Activated CD8-positive, alpha-beta memory T cell treated with anti-CD3 and anti-CD28 coated beads for 1 hour (primary cell): ENCODE measurements around the gene SLC6A18.

ENCODE experiments used
- DNase-seq, 2 donors: peaks; one replicate each; pipeline ENCODE4 v3.0.0-alpha.2; 2020; ENCODE audit warnings: low read depth in 1 of 2; ENCODE audit errors: extremely low read depth in 1 of 2

The SLC6A18 gene

DNA sequence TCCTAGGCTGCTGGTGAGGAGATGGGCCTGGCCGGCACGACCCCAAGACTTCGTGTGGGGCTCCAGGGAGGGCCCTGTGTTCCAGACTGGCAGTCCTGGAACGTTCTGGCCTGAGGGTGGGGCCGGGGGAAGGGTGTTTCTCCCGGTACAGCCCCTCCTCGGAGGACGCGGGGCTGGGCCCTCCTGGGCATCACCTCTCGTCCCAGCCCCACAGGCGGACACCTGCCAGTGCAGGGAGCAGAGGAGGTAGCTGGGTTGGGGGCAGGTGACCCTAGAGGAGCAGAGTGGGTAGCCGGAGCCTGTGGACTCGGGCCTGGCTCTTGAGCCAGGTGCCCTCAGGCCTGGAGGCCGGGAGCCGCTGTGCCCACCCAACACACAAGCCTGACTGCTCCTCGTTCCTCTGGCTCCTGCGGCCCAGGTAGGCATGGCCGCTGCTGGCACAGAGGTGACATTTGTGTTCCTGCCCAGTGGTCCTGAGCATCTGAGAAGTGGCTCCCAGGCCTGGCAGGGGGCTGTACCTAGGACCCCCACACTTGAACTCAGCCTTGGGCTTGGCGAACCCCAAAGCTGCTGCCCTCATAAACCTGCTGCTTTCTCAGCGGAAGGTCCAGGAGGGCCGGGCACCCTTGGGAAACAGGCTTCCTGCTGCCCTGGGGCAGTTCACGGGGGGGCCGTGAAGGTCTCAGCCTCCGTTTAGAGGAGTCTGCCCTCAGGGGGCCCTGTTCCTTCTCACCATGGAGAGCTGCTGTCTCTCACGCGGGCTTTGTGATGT is 23.0 kb upstream of the SLC6A18 start:
- no peak for DNase-seq

- no peak for DNase-seq
Measured at GRCh38 chr5:1202798-1203185, 22.4 kb upstream of the SLC6A18 start.

GRCh38 chr5:1203311-1203967 is 21.7 kb upstream of the SLC6A18 start:
- DNase-seq = no peak

- DNase-seq = no peak
Measured at GRCh38 chr5:1203968-1204692, 21.1 kb upstream of the SLC6A18 start.

DNA sequence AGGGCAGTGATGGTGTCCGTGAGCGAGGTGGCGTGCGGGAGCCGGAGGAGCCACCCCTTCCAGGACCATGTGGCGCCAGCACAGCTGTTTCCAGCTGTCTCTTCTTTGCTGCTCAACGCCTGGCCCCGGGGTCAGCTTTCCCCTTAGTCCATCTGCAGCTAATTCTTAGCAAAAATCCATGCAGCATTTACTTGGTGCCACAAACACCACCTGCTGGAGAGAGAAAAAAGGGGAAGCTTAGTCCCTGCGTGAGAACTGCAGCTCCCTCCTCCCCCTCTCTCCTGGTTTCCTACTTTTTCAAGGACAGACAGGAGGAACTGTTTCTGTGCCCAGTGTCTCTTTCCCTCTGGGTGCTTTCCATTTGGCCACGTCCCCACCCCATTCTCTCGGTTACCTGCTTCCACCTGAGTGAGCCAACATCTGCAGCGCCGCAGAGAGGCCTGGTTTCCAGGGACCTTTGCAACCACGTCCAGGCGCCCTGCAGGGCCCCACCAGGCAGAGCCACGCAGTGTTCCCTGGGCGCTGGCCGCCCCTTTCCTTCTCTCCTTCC is 20.4 kb upstream of the SLC6A18 start:
- no peak for DNase-seq

GRCh38 chr5:1205255-1206180 is 19.7 kb upstream of the SLC6A18 start:
- DNase-seq = no peak

DNA sequence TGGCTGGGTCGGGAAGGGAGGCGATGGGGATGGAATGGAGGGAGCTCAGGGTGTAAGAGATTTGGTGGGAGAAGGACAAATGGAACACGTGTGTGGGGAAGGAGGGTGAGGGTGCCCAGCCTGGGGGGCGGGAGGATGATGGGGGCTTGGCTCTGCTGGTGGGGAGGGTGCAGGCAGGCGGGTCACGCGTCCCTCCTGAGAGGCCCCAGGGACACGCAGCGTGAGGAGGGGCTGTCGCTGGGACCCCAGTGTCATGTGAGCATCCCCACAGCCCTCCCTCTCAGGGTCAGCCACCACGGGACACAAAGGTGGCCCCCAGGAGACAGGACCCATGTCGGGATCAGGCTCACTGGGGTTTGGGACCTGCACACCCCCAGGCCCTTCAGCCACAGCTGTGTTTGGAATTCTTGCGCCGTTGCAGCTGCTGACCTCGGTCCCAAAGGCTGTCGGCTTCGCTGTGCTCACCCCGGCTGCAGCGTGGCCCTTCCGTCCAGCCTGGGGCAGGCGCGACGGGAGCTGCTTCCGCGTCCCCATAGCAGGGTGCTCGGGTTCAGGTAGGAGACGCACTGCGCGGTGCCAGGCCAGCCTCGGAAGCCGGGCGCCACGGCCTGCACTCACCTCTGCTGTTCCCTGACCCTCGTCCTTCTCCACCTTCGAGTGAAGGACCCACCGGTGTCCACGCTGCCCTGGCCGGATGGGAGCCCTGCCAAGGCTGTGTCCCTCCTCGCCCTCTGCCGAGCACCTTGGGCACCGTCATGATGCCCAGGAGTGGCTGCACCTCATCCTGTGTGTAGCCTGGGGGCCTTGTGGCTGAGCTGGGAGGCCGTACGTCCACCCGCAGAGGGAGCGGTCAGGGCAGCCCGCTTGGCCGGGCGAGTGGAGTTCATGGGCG is 18.4 kb upstream of the SLC6A18 start:
- no peak for DNase-seq

- no peak for DNase-seq
Measured at GRCh38 chr5:1207555-1207954, 17.6 kb upstream of the SLC6A18 start.

- DNase-seq = no peak
Measured at GRCh38 chr5:1208221-1208742, 16.9 kb upstream of the SLC6A18 start.

DNA sequence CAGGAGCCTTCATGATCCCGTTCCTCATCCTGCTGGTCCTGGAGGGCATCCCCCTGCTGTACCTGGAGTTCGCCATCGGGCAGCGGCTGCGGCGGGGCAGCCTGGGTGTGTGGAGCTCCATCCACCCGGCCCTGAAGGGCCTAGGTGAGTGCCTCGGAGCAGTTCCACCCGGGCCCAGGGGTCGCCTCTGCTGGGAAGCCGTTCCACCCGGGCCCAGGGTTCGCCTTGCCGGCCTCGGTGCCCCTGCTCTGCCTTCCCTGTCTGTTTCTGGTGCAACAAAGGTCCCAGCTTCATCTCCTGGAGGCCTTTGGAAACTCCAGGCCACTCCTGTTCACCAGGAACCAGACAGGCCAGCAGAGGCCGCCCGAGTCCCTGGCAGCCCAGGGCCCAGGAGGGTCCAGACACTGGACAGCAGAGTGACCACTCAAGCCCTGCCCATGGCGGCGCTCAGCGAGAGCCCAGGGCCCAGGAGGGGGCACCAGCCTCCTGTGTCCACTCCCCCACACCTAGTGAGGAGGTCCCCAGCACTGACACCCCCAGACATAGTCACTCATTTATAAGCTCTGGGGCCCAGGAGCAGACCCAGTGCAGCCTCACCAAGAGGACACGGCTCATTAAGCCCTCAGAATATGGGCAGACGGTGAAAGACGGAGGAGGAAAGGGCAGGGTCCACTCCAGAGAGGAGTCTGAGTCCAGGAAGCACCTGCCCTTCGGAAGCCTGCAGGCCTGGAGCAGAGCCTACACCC is 16.3 kb upstream of the SLC6A18 start:
- no peak for DNase-seq

DNA sequence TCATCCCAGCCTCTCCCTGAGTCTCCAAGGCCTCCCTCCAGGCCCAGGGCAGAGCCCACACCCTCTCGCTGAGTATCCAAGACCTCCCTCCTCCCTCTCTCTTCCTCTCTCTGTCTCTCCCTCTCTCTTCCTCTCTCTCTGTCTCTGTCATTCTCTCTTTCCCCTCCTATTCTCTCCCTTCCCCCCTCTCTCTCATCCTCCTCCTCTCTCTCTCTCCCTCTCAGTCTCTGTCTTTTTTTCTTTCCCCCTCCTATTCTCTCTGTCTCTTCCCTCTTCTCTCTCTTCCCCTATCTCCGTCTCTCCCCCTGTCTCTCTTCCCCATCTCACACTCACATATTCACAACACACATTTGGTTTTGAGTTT is 15.7 kb upstream of the SLC6A18 start:
- no peak for DNase-seq

- no peak for DNase-seq
Measured at GRCh38 chr5:1209896-1210776, 15.0 kb upstream of the SLC6A18 start.

DNA sequence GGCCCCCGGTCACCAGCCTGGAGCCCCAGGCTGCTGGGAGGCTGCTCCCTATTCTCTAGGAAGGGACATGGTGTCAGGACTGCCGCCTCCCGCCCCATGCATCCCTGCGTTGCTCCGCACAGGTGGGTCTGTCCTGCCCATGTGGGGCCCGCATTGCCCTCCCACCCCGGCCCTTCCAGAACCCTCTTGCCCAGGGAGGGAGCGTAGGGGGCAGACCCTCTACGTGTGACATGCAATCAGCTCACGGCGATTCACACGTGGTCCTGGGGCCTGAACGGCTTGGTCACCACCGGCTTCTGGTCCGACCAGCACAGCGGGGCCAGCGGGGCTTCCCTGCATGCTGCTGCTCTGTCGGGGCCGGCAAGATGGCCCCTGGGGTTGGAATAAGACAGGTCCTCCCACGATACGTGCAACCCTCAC is 14.3 kb upstream of the SLC6A18 start:
- DNase-seq = no peak

- DNase-seq = no peak
Measured at GRCh38 chr5:1211701-1212100, 13.5 kb upstream of the SLC6A18 start.

DNA sequence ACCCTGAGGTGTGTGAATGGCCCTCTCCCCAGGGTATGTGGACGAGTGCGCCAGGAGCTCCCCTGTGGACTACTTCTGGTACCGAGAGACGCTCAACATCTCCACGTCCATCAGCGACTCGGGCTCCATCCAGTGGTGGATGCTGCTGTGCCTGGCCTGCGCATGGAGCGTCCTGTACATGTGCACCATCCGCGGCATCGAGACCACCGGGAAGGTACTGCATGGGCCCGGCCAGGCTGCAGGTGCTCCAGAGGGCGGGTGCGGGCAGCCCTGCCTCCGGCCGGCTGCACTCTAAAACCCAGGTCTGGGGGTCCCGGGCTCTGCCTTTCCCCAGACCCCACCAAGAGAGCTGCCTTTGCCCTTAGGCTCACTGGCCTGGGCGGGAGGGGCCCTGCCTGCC is 12.9 kb upstream of the SLC6A18 start:
- no peak for DNase-seq

GRCh38 chr5:1212881-1213280 is 12.3 kb upstream of the SLC6A18 start:
- DNase-seq = no peak

- DNase-seq = no peak
Measured at GRCh38 chr5:1213508-1214162, 11.5 kb upstream of the SLC6A18 start.
